WI38 (cell line): Measurements from ENCODE around the gene TSHZ2.

Source experiments
- H3K4me3 ChIP-seq: 2 replicates; pipeline ENCODE4 v1.5.1; 2011; ENCODE audit warnings: low read depth, mild to moderate bottlenecking, control low read depth, low read length
- CTCF ChIP-seq: IDR thresholded peaks from 2 replicates; pipeline ENCODE4 v1.5.1; 2012; ENCODE audit warnings: low read depth, mild to moderate bottlenecking, control low read depth, low read length

Gene TSHZ2

GRCh38 chr20:53263554-53264438 lies 291.6 kb downstream of the TSHZ2 start:
- no peak overlapping the region for H3K4me3 ChIP-seq
- no peak for TF ChIP-seq CTCF

- H3K4me3 ChIP-seq = no peak overlapping the region
- TF ChIP-seq CTCF = no peak
These were observed 292.4 kb downstream of the TSHZ2 start for GRCh38 chr20:53264604-53265003.

GRCh38 chr20:53265304-53265875 lies 293.2 kb downstream of the TSHZ2 start:
- no peak overlapping the region for H3K4me3 ChIP-seq
- no peak for TF ChIP-seq CTCF

- TF ChIP-seq CTCF = no peak
These were observed 297.2 kb downstream of the TSHZ2 start for GRCh38 chr20:53269380-53269779.

GRCh38 chr20:53270792-53271375 lies 298.7 kb downstream of the TSHZ2 start:
- TF ChIP-seq CTCF = no peak
- H3K4me3 ChIP-seq = no peak overlapping the region

More at GRCh38 chr20:53269380-53269779, 297.2 kb downstream of the TSHZ2 start:
- no peak overlapping the region for H3K4me3 ChIP-seq

- TF ChIP-seq CTCF = no peak
These were observed 302.2 kb downstream of the TSHZ2 start for GRCh38 chr20:53274365-53274764.

GRCh38 chr20:53274807-53275206 lies 302.6 kb downstream of the TSHZ2 start:
- TF ChIP-seq CTCF = no peak
- H3K4me3 ChIP-seq = no peak overlapping the region

More at GRCh38 chr20:53274365-53274764, 302.2 kb downstream of the TSHZ2 start:
- H3K4me3 ChIP-seq = no peak overlapping the region
